Tibial nerve (tissue), 4 donors: Measurements from ENCODE around the gene STK17A. TPM values are rescaled to one million over a fixed set of nuclear protein-coding genes. Genes with fewer than 3 reads are reported as not detected.

Source experiments
- DNase-seq, 2 donors: peaks; one replicate each; pipeline ENCODE4 v3.0.0-alpha.2; 2019; ENCODE audit warnings: low spot score in 2 of 2
- H3K27ac ChIP-seq, 4 donors: fragments of 200-600 bp; sonication (generic) in 3 of 4; one replicate each; pipeline ENCODE4 v1.5.1; 2017 to 2019; ENCODE audit warnings: mild to moderate bottlenecking in 1 of 4
- H3K27me3 ChIP-seq, 2 donors: fragments of 200-600 bp; sonication (generic) in 1 of 2; one replicate each; pipeline versions ENCODE4 v1.5.1 to v1.6.0; 2017 to 2019
- H3K36me3 ChIP-seq, 3 donors: fragments of 200-600 bp; sonication (generic); one replicate each; pipeline ENCODE4 v1.5.1; 2018 to 2019
- H3K4me1 ChIP-seq, 4 donors: fragments of 200-600 bp; sonication (generic) in 3 of 4; one replicate each; pipeline ENCODE4 v1.5.1; 2017 to 2019
- H3K4me3 ChIP-seq, 4 donors: fragments of 200-600 bp; sonication (generic) in 3 of 4; one replicate each; pipeline ENCODE4 v1.5.1; 2017 to 2019; ENCODE audit warnings: mild to moderate bottlenecking in 1 of 4, moderate library complexity in 1 of 4
- H3K9me3 ChIP-seq, 4 donors: fragments of 200-600 bp; sonication (generic) in 3 of 4; one replicate each; pipeline ENCODE4 v1.5.1; 2017 to 2019
- CTCF ChIP-seq, 5 experiments: fragments of 200-600 bp in 3 of 5; fragments of 450-650 bp in 2 of 5; sonication (generic) in 3 of 5; IDR thresholded peaks; one replicate each; pipeline ENCODE4 v1.5.1; 2016 to 2019; ENCODE audit warnings: antibody characterized with exemption in 5 of 5, mild to moderate bottlenecking in 3 of 5, moderate library complexity in 2 of 5
- EP300 ChIP-seq, 2 donors: sonication (generic); formaldehyde crosslinking; IDR thresholded peaks; one replicate each; pipeline ENCODE4 v1.6.1; 2017; ENCODE audit warnings: antibody characterized with exemption in 2 of 2, mild to moderate bottlenecking in 1 of 2
- POLR2A ChIP-seq, 2 donors: fragments of 450-650 bp; IDR thresholded peaks; one replicate each; pipeline ENCODE4 v1.6.1; 2017; ENCODE audit warnings: antibody characterized with exemption in 2 of 2, mild to moderate bottlenecking in 2 of 2, moderate library complexity in 2 of 2
- WGBS, 2 donors: methylation state at CpG; one replicate each; pipeline ENCODE4 v1.1.5; 2018; 5-methylcytosine and 5-hydroxymethylcytosine counted together
- total RNA-seq, 4 donors: library from RNA; depleted of rRNA; stranded (reverse); fragments of >200 nt; gene quantifications; one replicate each; pipeline ENCODE4 v1.1.0, GENCODE V29; 2016

STK17A gene
- total RNA-seq, 4 donors from 2014 or later: 9.0 to 23.6 (median 13.5) TPM

DNA sequence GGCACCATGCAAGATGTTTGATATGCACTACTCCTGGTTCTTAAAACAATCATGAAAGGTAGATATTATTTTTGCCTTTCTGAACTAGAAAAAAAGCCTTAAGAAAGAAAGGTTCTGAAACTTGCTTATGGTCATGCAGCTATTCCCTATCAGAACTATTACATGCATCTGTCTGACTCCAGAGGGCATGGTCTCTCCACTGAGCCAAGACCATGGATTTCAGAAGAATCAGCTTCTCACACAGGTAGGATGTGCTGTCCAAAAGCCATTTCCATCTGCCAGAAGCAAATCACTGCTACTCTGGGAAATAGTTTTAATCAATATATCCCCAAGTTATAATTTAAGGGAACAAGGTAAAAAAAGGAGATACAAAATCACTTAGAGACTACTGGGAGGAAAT lies 69.5 kb downstream of the STK17A start:
- H3K36me3 ChIP-seq: peaks cover 0 to 4% (median 0%) of the 10 kb centered on the region in 3 donors
- TF ChIP-seq EP300 (IDR thresholded peaks at IDR 0.05) (no peak), POLR2A (IDR thresholded peaks at IDR 0.05) (no peak)
- peaks cover 0 to 56% (median 46%) of the 10 kb centered on the region in 4 donors for H3K4me1 ChIP-seq
- DNase-seq: no peak
- H3K4me3 ChIP-seq: no peak overlapping the region
- no peaks in the 10 kb centered on the region for H3K27me3 ChIP-seq
- peak overlapping the region in 3 of 4 donors; percentile 4 to 80 (median 80) for H3K27ac ChIP-seq
- H3K9me3 ChIP-seq: no peaks in the 10 kb centered on the region

DNA sequence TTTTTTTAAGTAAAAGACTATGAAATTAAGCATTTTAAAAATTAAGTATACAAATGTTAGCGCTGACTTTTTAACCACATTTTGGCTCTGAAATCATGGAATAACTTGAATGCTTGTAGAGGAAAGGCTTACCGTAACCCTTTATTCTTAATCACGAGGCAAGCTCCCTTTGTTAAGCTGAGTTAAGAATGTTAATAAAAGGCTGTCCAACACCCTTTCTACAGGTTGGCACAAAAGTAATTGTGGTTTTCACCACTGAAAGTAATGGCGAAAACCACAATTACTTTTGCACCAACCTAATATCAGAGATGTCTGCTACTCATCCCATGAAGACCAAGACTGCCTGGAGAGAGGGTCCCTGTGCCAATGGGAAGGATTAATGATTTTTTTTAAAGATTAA lies 70.6 kb downstream of the STK17A start:
- H3K4me3 ChIP-seq: no peak overlapping the region
- H3K27ac ChIP-seq: peak overlapping the region in 1 of 4 donors; percentile 17
- WGBS, 2 donors: 77 to 90% methylated on average over 4 of the region's 4 CpGs
- no peak for DNase-seq
- no peaks in the 10 kb centered on the region for H3K27me3 ChIP-seq
- peaks cover 0 to 4% (median 0%) of the 10 kb centered on the region in 3 donors for H3K36me3 ChIP-seq
- no peaks in the 10 kb centered on the region for H3K9me3 ChIP-seq
- TF ChIP-seq EP300 (IDR thresholded peaks at IDR 0.05): no peak
- TF ChIP-seq POLR2A (IDR thresholded peaks at IDR 0.05): no peak
- TF ChIP-seq CTCF (IDR thresholded peaks at IDR 0.05): no peak
- peaks cover 0 to 45% (median 37%) of the 10 kb centered on the region in 4 donors for H3K4me1 ChIP-seq

- no peak overlapping the region for H3K4me3 ChIP-seq
- peak overlapping the region in 2 of 4 donors; percentile 8 to 17 for H3K27ac ChIP-seq
- H3K4me1 ChIP-seq: peaks cover 0 to 45% (median 35%) of the 10 kb centered on the region in 4 donors
- H3K9me3 ChIP-seq: no peaks in the 10 kb centered on the region
- WGBS, 2 donors: 78 to 82% methylated on average over 4 of the region's 4 CpGs
- TF ChIP-seq EP300 (IDR thresholded peaks at IDR 0.05) (no peak), POLR2A (IDR thresholded peaks at IDR 0.05) (no peak), CTCF (IDR thresholded peaks at IDR 0.05) (no peak)
- no peaks in the 10 kb centered on the region for H3K27me3 ChIP-seq
- DNase-seq: no peak
- peaks cover 0 to 4% (median 0%) of the 10 kb centered on the region in 3 donors for H3K36me3 ChIP-seq
Observed at GRCh38 chr7:43653891-43654504, 71.1 kb downstream of the STK17A start.

DNA sequence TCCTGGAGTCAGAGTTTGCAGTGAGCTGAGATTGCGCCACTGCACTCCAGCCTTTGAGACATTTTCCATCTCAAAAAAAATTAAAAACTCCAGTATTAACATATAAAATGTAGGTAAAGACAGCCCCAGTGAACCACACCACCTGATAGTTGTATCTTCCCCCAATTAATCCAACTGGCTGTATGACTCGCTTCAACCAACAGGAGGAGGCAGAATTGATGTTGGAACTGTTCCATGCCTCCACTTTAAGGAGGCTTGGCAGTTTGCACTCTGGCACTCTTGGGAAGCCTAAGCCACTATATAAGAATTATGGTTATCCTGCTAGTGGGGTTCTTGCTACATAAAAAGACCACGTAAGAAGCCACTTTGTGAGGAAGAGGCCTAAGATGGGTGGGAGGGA lies 72.7 kb downstream of the STK17A start:
- no peak for TF ChIP-seq CTCF (IDR thresholded peaks at IDR 0.05)
- TF ChIP-seq POLR2A (IDR thresholded peaks at IDR 0.05): no peak
- no peak for TF ChIP-seq EP300 (IDR thresholded peaks at IDR 0.05)
- WGBS, 2 donors: 99% methylated on average over 3 of the region's 3 CpGs

DNA sequence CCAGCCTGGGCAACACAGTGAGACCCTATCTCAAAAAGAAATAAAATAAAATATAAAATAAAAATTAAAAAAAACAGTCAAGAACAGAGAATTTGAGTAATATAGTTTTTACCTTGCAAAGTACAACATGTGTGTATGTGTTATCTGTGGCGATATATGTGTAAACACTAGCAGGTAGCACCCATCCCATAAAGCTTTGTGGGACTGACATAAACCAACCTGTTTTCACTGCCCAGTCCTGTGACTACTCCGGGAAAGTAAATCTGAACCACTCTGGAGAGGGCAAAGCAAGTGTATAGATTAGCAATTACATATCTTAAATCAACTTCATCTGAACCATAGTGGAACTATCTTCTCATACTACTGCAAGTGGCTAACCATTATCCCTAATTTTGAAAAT lies 74.1 kb downstream of the STK17A start:
- Histone ChIP-seq H3K9me3 (no peaks in the 10 kb centered on the region), H3K27me3 (no peaks in the 10 kb centered on the region), H3K4me3 (no peak overlapping the region), H3K36me3 (peaks cover 0 to 4% (median 0%) of the 10 kb centered on the region in 3 donors), H3K4me1 (peaks cover 0 to 25% (median 12%) of the 10 kb centered on the region in 4 donors), H3K27ac (no peak overlapping the region)
- no peak for DNase-seq
- 96 to 100% methylated on average over 2 of the region's 2 CpGs for WGBS, 2 donors
- TF ChIP-seq EP300 (IDR thresholded peaks at IDR 0.05) (no peak), POLR2A (IDR thresholded peaks at IDR 0.05) (no peak), CTCF (IDR thresholded peaks at IDR 0.05) (no peak)

More for the DNA sequence above, 72.7 kb downstream of the STK17A start:
- Histone ChIP-seq H3K4me1 (peaks cover 0 to 39% (median 25%) of the 10 kb centered on the region in 4 donors), H3K36me3 (peaks cover 0 to 4% (median 0%) of the 10 kb centered on the region in 3 donors), H3K27me3 (no peaks in the 10 kb centered on the region), H3K27ac (no peak overlapping the region), H3K4me3 (no peak overlapping the region), H3K9me3 (no peaks in the 10 kb centered on the region)
- DNase-seq: no peak
